ENCODE results near the gene ARHGEF2. TPM values are rescaled to one million over a fixed set of nuclear protein-coding genes. Genes with fewer than 3 reads are reported as not detected.

Gene ARHGEF2
- total and polyA plus RNA-seq, 2 of the 13 experiments (the other 11 are each of a cell fraction or from before 2014, with no cell fraction given) = 16.1 to 32.1 TPM

DNA sequence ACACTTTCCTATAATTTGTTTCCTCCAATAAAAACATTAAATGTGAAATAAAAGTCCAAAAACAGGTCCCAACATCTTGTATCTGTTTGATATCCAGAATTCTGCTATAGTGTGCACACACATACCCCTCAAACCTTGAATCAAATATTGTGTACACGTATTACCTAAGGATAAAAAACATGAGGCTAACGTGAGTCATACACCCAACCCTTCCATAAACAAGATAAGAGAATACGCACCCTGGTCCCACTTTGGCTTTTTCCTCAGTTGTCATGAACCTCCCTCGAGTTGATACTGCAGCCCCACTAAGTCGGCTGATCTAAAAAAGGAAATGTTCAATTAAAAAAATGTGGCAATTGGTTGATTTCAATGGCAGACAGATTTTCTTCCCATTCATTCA is 49.3 kb downstream of the ARHGEF2 start (continued):
- TF ChIP-seq, protein P1, sequence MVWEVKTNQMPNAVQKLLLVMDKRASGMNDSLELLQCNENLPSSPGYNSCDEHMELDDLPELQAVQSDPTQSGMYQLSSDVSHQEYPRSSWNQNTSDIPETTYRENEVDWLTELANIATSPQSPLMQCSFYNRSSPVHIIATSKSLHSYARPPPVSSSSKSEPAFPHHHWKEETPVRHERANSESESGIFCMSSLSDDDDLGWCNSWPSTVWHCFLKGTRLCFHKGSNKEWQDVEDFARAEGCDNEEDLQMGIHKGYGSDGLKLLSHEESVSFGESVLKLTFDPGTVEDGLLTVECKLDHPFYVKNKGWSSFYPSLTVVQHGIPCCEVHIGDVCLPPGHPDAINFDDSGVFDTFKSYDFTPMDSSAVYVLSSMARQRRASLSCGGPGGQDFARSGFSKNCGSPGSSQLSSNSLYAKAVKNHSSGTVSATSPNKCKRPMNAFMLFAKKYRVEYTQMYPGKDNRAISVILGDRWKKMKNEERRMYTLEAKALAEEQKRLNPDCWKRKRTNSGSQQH (CRISPR knock-in tag; IDR thresholded peaks at IDR 0.05; ENCODE audit: low read depth) = no peak
- TF ChIP-seq IRF2 (CRISPR knock-in tag; IDR thresholded peaks at IDR 0.05) = no peak
- no peak for TF ChIP-seq RFX1 (IDR thresholded peaks at IDR 0.05)
- TF ChIP-seq RORA (CRISPR knock-in tag; IDR thresholded peaks at IDR 0.05) = no peak
- TF ChIP-seq ZNF775 (CRISPR knock-in tag; IDR thresholded peaks at IDR 0.05; ENCODE audit: borderline replicate concordance) = no peak
- TF ChIP-seq REXO4 (CRISPR knock-in tag; IDR thresholded peaks at IDR 0.05; ENCODE audit: borderline replicate concordance) = no peak
- TF ChIP-seq, protein P2, sequence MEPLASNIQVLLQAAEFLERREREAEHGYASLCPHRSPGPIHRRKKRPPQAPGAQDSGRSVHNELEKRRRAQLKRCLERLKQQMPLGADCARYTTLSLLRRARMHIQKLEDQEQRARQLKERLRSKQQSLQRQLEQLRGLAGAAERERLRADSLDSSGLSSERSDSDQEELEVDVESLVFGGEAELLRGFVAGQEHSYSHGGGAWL (CRISPR knock-in tag; IDR thresholded peaks at IDR 0.05) = no peak
- no peak for TF ChIP-seq JUN (CRISPR knock-in tag; IDR thresholded peaks at IDR 0.05)
- TF ChIP-seq ZFP37 (CRISPR knock-in tag; IDR thresholded peaks at IDR 0.05; ENCODE audit: borderline replicate concordance) = no peak
- no peak for TF ChIP-seq HDAC2 (CRISPR knock-in tag; IDR thresholded peaks at IDR 0.05)
- TF ChIP-seq, protein P3, sequence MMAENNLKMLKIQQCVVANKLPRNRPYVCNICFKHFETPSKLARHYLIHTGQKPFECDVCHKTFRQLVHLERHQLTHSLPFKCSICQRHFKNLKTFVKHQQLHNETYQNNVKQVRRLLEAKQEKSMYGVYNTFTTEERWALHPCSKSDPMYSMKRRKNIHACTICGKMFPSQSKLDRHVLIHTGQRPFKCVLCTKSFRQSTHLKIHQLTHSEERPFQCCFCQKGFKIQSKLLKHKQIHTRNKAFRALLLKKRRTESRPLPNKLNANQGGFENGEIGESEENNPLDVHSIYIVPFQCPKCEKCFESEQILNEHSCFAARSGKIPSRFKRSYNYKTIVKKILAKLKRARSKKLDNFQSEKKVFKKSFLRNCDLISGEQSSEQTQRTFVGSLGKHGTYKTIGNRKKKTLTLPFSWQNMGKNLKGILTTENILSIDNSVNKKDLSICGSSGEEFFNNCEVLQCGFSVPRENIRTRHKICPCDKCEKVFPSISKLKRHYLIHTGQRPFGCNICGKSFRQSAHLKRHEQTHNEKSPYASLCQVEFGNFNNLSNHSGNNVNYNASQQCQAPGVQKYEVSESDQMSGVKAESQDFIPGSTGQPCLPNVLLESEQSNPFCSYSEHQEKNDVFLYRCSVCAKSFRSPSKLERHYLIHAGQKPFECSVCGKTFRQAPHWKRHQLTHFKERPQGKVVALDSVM (CRISPR knock-in tag; IDR thresholded peaks at IDR 0.05) = no peak
- TF ChIP-seq SSRP1 (CRISPR knock-in tag; IDR thresholded peaks at IDR 0.05) = no peak
- TF ChIP-seq, protein P4, sequence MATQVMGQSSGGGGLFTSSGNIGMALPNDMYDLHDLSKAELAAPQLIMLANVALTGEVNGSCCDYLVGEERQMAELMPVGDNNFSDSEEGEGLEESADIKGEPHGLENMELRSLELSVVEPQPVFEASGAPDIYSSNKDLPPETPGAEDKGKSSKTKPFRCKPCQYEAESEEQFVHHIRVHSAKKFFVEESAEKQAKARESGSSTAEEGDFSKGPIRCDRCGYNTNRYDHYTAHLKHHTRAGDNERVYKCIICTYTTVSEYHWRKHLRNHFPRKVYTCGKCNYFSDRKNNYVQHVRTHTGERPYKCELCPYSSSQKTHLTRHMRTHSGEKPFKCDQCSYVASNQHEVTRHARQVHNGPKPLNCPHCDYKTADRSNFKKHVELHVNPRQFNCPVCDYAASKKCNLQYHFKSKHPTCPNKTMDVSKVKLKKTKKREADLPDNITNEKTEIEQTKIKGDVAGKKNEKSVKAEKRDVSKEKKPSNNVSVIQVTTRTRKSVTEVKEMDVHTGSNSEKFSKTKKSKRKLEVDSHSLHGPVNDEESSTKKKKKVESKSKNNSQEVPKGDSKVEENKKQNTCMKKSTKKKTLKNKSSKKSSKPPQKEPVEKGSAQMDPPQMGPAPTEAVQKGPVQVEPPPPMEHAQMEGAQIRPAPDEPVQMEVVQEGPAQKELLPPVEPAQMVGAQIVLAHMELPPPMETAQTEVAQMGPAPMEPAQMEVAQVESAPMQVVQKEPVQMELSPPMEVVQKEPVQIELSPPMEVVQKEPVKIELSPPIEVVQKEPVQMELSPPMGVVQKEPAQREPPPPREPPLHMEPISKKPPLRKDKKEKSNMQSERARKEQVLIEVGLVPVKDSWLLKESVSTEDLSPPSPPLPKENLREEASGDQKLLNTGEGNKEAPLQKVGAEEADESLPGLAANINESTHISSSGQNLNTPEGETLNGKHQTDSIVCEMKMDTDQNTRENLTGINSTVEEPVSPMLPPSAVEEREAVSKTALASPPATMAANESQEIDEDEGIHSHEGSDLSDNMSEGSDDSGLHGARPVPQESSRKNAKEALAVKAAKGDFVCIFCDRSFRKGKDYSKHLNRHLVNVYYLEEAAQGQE (IDR thresholded peaks at IDR 0.05; ENCODE audit: borderline replicate concordance in 1 of 2, low read depth in 1 of 2, low read length in 2 of 2) = no peak

Data from HepG2 (cell line).